ENCODE data around the gene DLGAP1.

DLGAP1 gene

GRCh38 chr18:3836483-3837335 lies 618.4 kb downstream of the DLGAP1 start:
- H3K9me3 ChIP-seq (ENCODE audit: control insufficient read depth in 5 of 5, low read length in 5 of 5) = no peaks in the 10 kb centered on the region
- H3K9ac ChIP-seq (ENCODE audit: low read length in 5 of 5) = no peak overlapping the region
- H3K4me1 ChIP-seq (ENCODE audit: control insufficient read depth in 5 of 5, insufficient read depth in 5 of 5, low read length in 5 of 5) = no peaks in the 10 kb centered on the region
- no peaks in the 10 kb centered on the region for H3K27me3 ChIP-seq (ENCODE audit: control insufficient read depth in 5 of 5, insufficient read depth in 4 of 5, low read length in 5 of 5)
- H3K4me3 ChIP-seq (ENCODE audit: low read depth in 1 of 5, low read length in 5 of 5) = no peak overlapping the region
- H3K27ac ChIP-seq (ENCODE audit: low read depth, low read length) = no peak overlapping the region
- H3K36me3 ChIP-seq (ENCODE audit: control insufficient read depth in 5 of 5, insufficient read depth in 5 of 5, low read length in 5 of 5) = no peaks in the 10 kb centered on the region

- Histone ChIP-seq H3K4me1 (ENCODE audit: control insufficient read depth in 5 of 5, insufficient read depth in 5 of 5, low read length in 5 of 5) (no peaks in the 10 kb centered on the region), H3K9ac (ENCODE audit: low read length in 5 of 5) (no peak overlapping the region), H3K27me3 (ENCODE audit: control insufficient read depth in 5 of 5, insufficient read depth in 4 of 5, low read length in 5 of 5) (no peaks in the 10 kb centered on the region), H3K27ac (ENCODE audit: low read depth, low read length) (no peak overlapping the region), H3K36me3 (ENCODE audit: control insufficient read depth in 5 of 5, insufficient read depth in 5 of 5, low read length in 5 of 5) (no peaks in the 10 kb centered on the region), H3K9me3 (ENCODE audit: control insufficient read depth in 5 of 5, low read length in 5 of 5) (no peaks in the 10 kb centered on the region), H3K4me3 (ENCODE audit: low read depth in 1 of 5, low read length in 5 of 5) (no peak overlapping the region)
These were observed 623.0 kb downstream of the DLGAP1 start for GRCh38 chr18:3832025-3832638.

- Histone ChIP-seq H3K27me3 (ENCODE audit: control insufficient read depth in 5 of 5, insufficient read depth in 4 of 5, low read length in 5 of 5) (peaks cover 0 to 7% (median 0%) of the 10 kb centered on the region in 5 donors), H3K9ac (ENCODE audit: low read length in 5 of 5) (no peak overlapping the region), H3K4me1 (ENCODE audit: control insufficient read depth in 5 of 5, insufficient read depth in 5 of 5, low read length in 5 of 5) (no peaks in the 10 kb centered on the region), H3K36me3 (ENCODE audit: control insufficient read depth in 5 of 5, insufficient read depth in 5 of 5, low read length in 5 of 5) (no peaks in the 10 kb centered on the region), H3K4me3 (ENCODE audit: low read depth in 1 of 5, low read length in 5 of 5) (no peak overlapping the region), H3K27ac (ENCODE audit: low read depth, low read length) (no peak overlapping the region), H3K9me3 (ENCODE audit: control insufficient read depth in 5 of 5, low read length in 5 of 5) (peaks cover 0 to 9% (median 0%) of the 10 kb centered on the region in 5 donors)
These were observed 624.5 kb downstream of the DLGAP1 start for GRCh38 chr18:3830604-3831003.

GRCh38 chr18:3827236-3827845 lies 627.8 kb downstream of the DLGAP1 start:
- H3K36me3 ChIP-seq (ENCODE audit: control insufficient read depth in 5 of 5, insufficient read depth in 5 of 5, low read length in 5 of 5) = no peaks in the 10 kb centered on the region
- no peak overlapping the region for H3K9ac ChIP-seq (ENCODE audit: low read length in 5 of 5)
- no peak overlapping the region for H3K27ac ChIP-seq (ENCODE audit: low read depth, low read length)
- H3K9me3 ChIP-seq (ENCODE audit: control insufficient read depth in 5 of 5, low read length in 5 of 5) = peaks cover 0 to 10% (median 0%) of the 10 kb centered on the region in 5 donors
- no peaks in the 10 kb centered on the region for H3K4me1 ChIP-seq (ENCODE audit: control insufficient read depth in 5 of 5, insufficient read depth in 5 of 5, low read length in 5 of 5)
- peaks cover 0 to 7% (median 0%) of the 10 kb centered on the region in 5 donors for H3K27me3 ChIP-seq (ENCODE audit: control insufficient read depth in 5 of 5, insufficient read depth in 4 of 5, low read length in 5 of 5)
- no peak overlapping the region for H3K4me3 ChIP-seq (ENCODE audit: low read depth in 1 of 5, low read length in 5 of 5)

- H3K27ac ChIP-seq (ENCODE audit: low read depth, low read length) = no peak overlapping the region
- H3K9me3 ChIP-seq (ENCODE audit: control insufficient read depth in 5 of 5, low read length in 5 of 5) = peaks cover 0 to 10% (median 0%) of the 10 kb centered on the region in 5 donors
- H3K9ac ChIP-seq (ENCODE audit: low read length in 5 of 5) = no peak overlapping the region
These were observed 629.1 kb downstream of the DLGAP1 start for GRCh38 chr18:3826021-3826420.

GRCh38 chr18:3824101-3824500 lies 631.0 kb downstream of the DLGAP1 start:
- Histone ChIP-seq H3K27me3 (ENCODE audit: control insufficient read depth in 5 of 5, insufficient read depth in 4 of 5, low read length in 5 of 5) (peaks cover 0 to 7% (median 0%) of the 10 kb centered on the region in 5 donors), H3K9me3 (ENCODE audit: control insufficient read depth in 5 of 5, low read length in 5 of 5) (peaks cover 0 to 10% (median 0%) of the 10 kb centered on the region in 5 donors), H3K27ac (ENCODE audit: low read depth, low read length) (no peak overlapping the region), H3K36me3 (ENCODE audit: control insufficient read depth in 5 of 5, insufficient read depth in 5 of 5, low read length in 5 of 5) (no peaks in the 10 kb centered on the region), H3K4me3 (ENCODE audit: low read depth in 1 of 5, low read length in 5 of 5) (no peak overlapping the region), H3K4me1 (ENCODE audit: control insufficient read depth in 5 of 5, insufficient read depth in 5 of 5, low read length in 5 of 5) (no peaks in the 10 kb centered on the region), H3K9ac (ENCODE audit: low read length in 5 of 5) (no peak overlapping the region)

More at GRCh38 chr18:3826021-3826420, 629.1 kb downstream of the DLGAP1 start:
- Histone ChIP-seq H3K4me1 (ENCODE audit: control insufficient read depth in 5 of 5, insufficient read depth in 5 of 5, low read length in 5 of 5) (no peaks in the 10 kb centered on the region), H3K36me3 (ENCODE audit: control insufficient read depth in 5 of 5, insufficient read depth in 5 of 5, low read length in 5 of 5) (no peaks in the 10 kb centered on the region), H3K27me3 (ENCODE audit: control insufficient read depth in 5 of 5, insufficient read depth in 4 of 5, low read length in 5 of 5) (peaks cover 0 to 7% (median 0%) of the 10 kb centered on the region in 5 donors), H3K4me3 (ENCODE audit: low read depth in 1 of 5, low read length in 5 of 5) (no peak overlapping the region)

- Histone ChIP-seq H3K4me3 (ENCODE audit: low read depth in 1 of 5, low read length in 5 of 5) (no peak overlapping the region), H3K9ac (ENCODE audit: low read length in 5 of 5) (no peak overlapping the region), H3K27ac (ENCODE audit: low read depth, low read length) (no peak overlapping the region), H3K9me3 (ENCODE audit: control insufficient read depth in 5 of 5, low read length in 5 of 5) (peaks cover 0 to 10% (median 0%) of the 10 kb centered on the region in 5 donors), H3K4me1 (ENCODE audit: control insufficient read depth in 5 of 5, insufficient read depth in 5 of 5, low read length in 5 of 5) (no peaks in the 10 kb centered on the region), H3K36me3 (ENCODE audit: control insufficient read depth in 5 of 5, insufficient read depth in 5 of 5, low read length in 5 of 5) (no peaks in the 10 kb centered on the region), H3K27me3 (ENCODE audit: control insufficient read depth in 5 of 5, insufficient read depth in 4 of 5, low read length in 5 of 5) (peaks cover 0 to 7% (median 0%) of the 10 kb centered on the region in 5 donors)
These were observed 632.0 kb downstream of the DLGAP1 start for GRCh38 chr18:3823073-3823472.

- Histone ChIP-seq H3K27ac (ENCODE audit: low read depth, low read length) (no peak overlapping the region), H3K27me3 (ENCODE audit: control insufficient read depth in 5 of 5, insufficient read depth in 4 of 5, low read length in 5 of 5) (peaks cover 0 to 7% (median 0%) of the 10 kb centered on the region in 5 donors), H3K9me3 (ENCODE audit: control insufficient read depth in 5 of 5, low read length in 5 of 5) (peaks cover 0 to 10% (median 0%) of the 10 kb centered on the region in 5 donors), H3K4me1 (ENCODE audit: control insufficient read depth in 5 of 5, insufficient read depth in 5 of 5, low read length in 5 of 5) (no peaks in the 10 kb centered on the region), H3K4me3 (ENCODE audit: low read depth in 1 of 5, low read length in 5 of 5) (no peak overlapping the region), H3K9ac (ENCODE audit: low read length in 5 of 5) (no peak overlapping the region), H3K36me3 (ENCODE audit: control insufficient read depth in 5 of 5, insufficient read depth in 5 of 5, low read length in 5 of 5) (no peaks in the 10 kb centered on the region)
These were observed 633.6 kb downstream of the DLGAP1 start for GRCh38 chr18:3821524-3821923.

GRCh38 chr18:3819961-3820360 lies 635.1 kb downstream of the DLGAP1 start:
- H3K27me3 ChIP-seq (ENCODE audit: control insufficient read depth in 5 of 5, insufficient read depth in 4 of 5, low read length in 5 of 5) = no peaks in the 10 kb centered on the region
- no peaks in the 10 kb centered on the region for H3K4me1 ChIP-seq (ENCODE audit: control insufficient read depth in 5 of 5, insufficient read depth in 5 of 5, low read length in 5 of 5)
- no peak overlapping the region for H3K9ac ChIP-seq (ENCODE audit: low read length in 5 of 5)
- no peak overlapping the region for H3K4me3 ChIP-seq (ENCODE audit: low read depth in 1 of 5, low read length in 5 of 5)
- no peaks in the 10 kb centered on the region for H3K9me3 ChIP-seq (ENCODE audit: control insufficient read depth in 5 of 5, low read length in 5 of 5)
- no peaks in the 10 kb centered on the region for H3K36me3 ChIP-seq (ENCODE audit: control insufficient read depth in 5 of 5, insufficient read depth in 5 of 5, low read length in 5 of 5)
- no peak overlapping the region for H3K27ac ChIP-seq (ENCODE audit: low read depth, low read length)
